Activated gamma-delta T cell treated with Interleukin-2 at 50 U/mL for 16 hours (primary cell): ENCODE results near the gene HEXB.

Experiments used
- DNase-seq: peaks from one replicate; pipeline ENCODE4 v3.0.0-alpha.2; 2020

Gene HEXB

GRCh38 chr5:74684900-74685851 lies at the start of gene HEXB:
Gene HEXB (plus strand): TSS chr5:74685233. CDS start chr5:74685261, 28 bp downstream.
- peak; percentile 78 for DNase-seq

- DNase-seq: no peak
These were observed 48.9 kb upstream of the HEXB start for GRCh38 chr5:74636149-74636548.

GRCh38 chr5:74636552-74636951 lies 48.5 kb upstream of the HEXB start:
- no peak for DNase-seq

- DNase-seq: no peak
These were observed 46.5 kb upstream of the HEXB start for GRCh38 chr5:74638544-74638969.

GRCh38 chr5:74638970-74639806 lies 45.8 kb upstream of the HEXB start:
- no peak for DNase-seq

GRCh38 chr5:74639807-74640449 lies 45.1 kb upstream of the HEXB start:
- peak; percentile 18 for DNase-seq

GRCh38 chr5:74640450-74640953 lies 44.5 kb upstream of the HEXB start, which contains the start of gene ENC1:
Gene ENC1 (minus strand): TSS chr5:74640728. CDS start chr5:74636485, 4,243 bp downstream.
- peak; percentile 63 for DNase-seq

GRCh38 chr5:74640954-74641734 lies 43.9 kb upstream of the HEXB start:
- DNase-seq: peak; percentile 5

GRCh38 chr5:74641735-74642542 lies 43.1 kb upstream of the HEXB start:
- no peak for DNase-seq

- DNase-seq: no peak
These were observed 42.5 kb upstream of the HEXB start for GRCh38 chr5:74642543-74642863.

GRCh38 chr5:74643111-74643562 lies 41.9 kb upstream of the HEXB start:
- no peak for DNase-seq

GRCh38 chr5:74647096-74647495 lies 37.9 kb upstream of the HEXB start:
- DNase-seq: no peak

- no peak for DNase-seq
These were observed 36.2 kb upstream of the HEXB start for GRCh38 chr5:74648835-74649293.

GRCh38 chr5:74649421-74649973 lies 35.5 kb upstream of the HEXB start:
- no peak for DNase-seq

- no peak for DNase-seq
These were observed 33.3 kb upstream of the HEXB start for GRCh38 chr5:74651710-74652109.

- DNase-seq: no peak
These were observed 32.5 kb upstream of the HEXB start for GRCh38 chr5:74652576-74652975.

- no peak for DNase-seq
These were observed 31.0 kb upstream of the HEXB start for GRCh38 chr5:74653991-74654390.

- DNase-seq: no peak
These were observed 29.8 kb upstream of the HEXB start for GRCh38 chr5:74655206-74655605.

- DNase-seq: no peak
These were observed 29.3 kb upstream of the HEXB start for GRCh38 chr5:74655716-74656115.

GRCh38 chr5:74657165-74657564 lies 27.9 kb upstream of the HEXB start:
- DNase-seq: no peak

GRCh38 chr5:74659172-74659571 lies 25.9 kb upstream of the HEXB start:
- DNase-seq: no peak
